KMS-11 (cell line): ENCODE data around the gene KRT75.

Experiments
- H2AFZ ChIP-seq: fragments of 200-600 bp; sonication (generic); 2 replicates; pipeline ENCODE4 v1.6.1; 2016; ENCODE audit warnings: antibody characterized with exemption, mixed run types, low read depth
- H3K27ac ChIP-seq: fragments of 200-600 bp; sonication (generic); 2 replicates; pipeline ENCODE4 v1.6.1; 2016; ENCODE audit warnings: mild to moderate bottlenecking, mixed run types
- H3K27me3 ChIP-seq: fragments of 200-600 bp; sonication (generic); 2 replicates; pipeline ENCODE4 v1.6.1; 2017; ENCODE audit warnings: mild to moderate bottlenecking, low read depth, mixed run types, moderate library complexity; ENCODE audit not compliant: insufficient read depth
- H3K36me3 ChIP-seq: fragments of 200-600 bp; sonication (generic); 2 replicates; pipeline ENCODE4 v1.6.1; 2017; ENCODE audit warnings: mild to moderate bottlenecking, mixed run types; ENCODE audit not compliant: insufficient read depth
- H3K4me1 ChIP-seq: fragments of 200-600 bp; sonication (generic); 2 replicates; pipeline ENCODE4 v1.6.1; 2016; ENCODE audit warnings: mild to moderate bottlenecking, low read depth, mixed run types; ENCODE audit not compliant: poor library complexity, severe bottlenecking
- H3K4me2 ChIP-seq: fragments of 200-600 bp; sonication (generic); 2 replicates; pipeline ENCODE4 v1.7.0; 2016; ENCODE audit warnings: mild to moderate bottlenecking, mixed run types
- H3K4me3 ChIP-seq: fragments of 200-600 bp; sonication (generic); IDR thresholded peaks from 2 replicates; pipeline ENCODE4 v1.6.1; 2017; ENCODE audit warnings: low read depth, low read length, mixed read lengths; ENCODE audit not compliant: insufficient read depth
- H3K79me2 ChIP-seq: fragments of 200-600 bp; sonication (generic); 2 replicates; pipeline ENCODE4 v1.6.1; 2016; ENCODE audit warnings: low read depth, mixed run types; ENCODE audit not compliant: insufficient read depth
- H3K9ac ChIP-seq: fragments of 200-600 bp; sonication (generic); 2 replicates; pipeline ENCODE4 v1.6.1; 2016; ENCODE audit warnings: mild to moderate bottlenecking, mixed run types
- H4K20me1 ChIP-seq: fragments of 200-600 bp; sonication (generic); 2 replicates; pipeline ENCODE4 v1.6.1; 2016; ENCODE audit warnings: mild to moderate bottlenecking, mixed run types; ENCODE audit not compliant: insufficient read depth
- CTCF ChIP-seq: fragments of 200-600 bp; sonication (generic); conservative IDR thresholded peaks from 2 replicates; pipeline ENCODE4 v1.6.1; 2017; ENCODE audit warnings: low read depth, mild to moderate bottlenecking, antibody characterized with exemption, low read length, moderate library complexity, mixed read lengths

KRT75 gene

GRCh38 chr12:52434760-52435530 is 774 bp upstream of the KRT75 start:
- H3K4me2 ChIP-seq, result no peak overlapping the region
- H3K4me1 ChIP-seq, result no peaks in the 10 kb centered on the region
- peaks cover 58% of the 10 kb centered on the region for H3K27me3 ChIP-seq

GRCh38 chr12:52433501-52434080 is 580 bp downstream of the KRT75 start:
- no peak for TF ChIP-seq CTCF
- no peak overlapping the region for H3K4me3 ChIP-seq
- H3K9ac ChIP-seq, result no peak overlapping the region
- no peaks in the 10 kb centered on the region for H3K4me1 ChIP-seq
- no peak overlapping the region for H3K4me2 ChIP-seq
- no peaks in the 10 kb centered on the region for H4K20me1 ChIP-seq
- H3K27me3 ChIP-seq, result peaks cover 63% of the 10 kb centered on the region
- no peak overlapping the region for H2AFZ ChIP-seq
- H3K36me3 ChIP-seq, result no peaks in the 10 kb centered on the region
- no peak overlapping the region for H3K27ac ChIP-seq
- no peaks in the 10 kb centered on the region for H3K79me2 ChIP-seq

More at GRCh38 chr12:52434760-52435530, 774 bp upstream of the KRT75 start:
- no peak overlapping the region for H3K9ac ChIP-seq
- no peak overlapping the region for H3K27ac ChIP-seq
- no peak for TF ChIP-seq CTCF
- no peaks in the 10 kb centered on the region for H3K79me2 ChIP-seq
- no peaks in the 10 kb centered on the region for H4K20me1 ChIP-seq
- no peaks in the 10 kb centered on the region for H3K36me3 ChIP-seq
- H2AFZ ChIP-seq, result no peak overlapping the region
- H3K4me3 ChIP-seq, result no peak overlapping the region

- H2AFZ ChIP-seq, result no peak overlapping the region
- no peaks in the 10 kb centered on the region for H3K36me3 ChIP-seq
- no peaks in the 10 kb centered on the region for H3K4me1 ChIP-seq
- no peaks in the 10 kb centered on the region for H3K79me2 ChIP-seq
- no peak overlapping the region for H3K4me3 ChIP-seq
- H3K27me3 ChIP-seq, result peaks cover 66% of the 10 kb centered on the region
- TF ChIP-seq CTCF, result no peak
- H3K9ac ChIP-seq, result no peak overlapping the region
- no peak overlapping the region for H3K4me2 ChIP-seq
- no peaks in the 10 kb centered on the region for H4K20me1 ChIP-seq
- no peak overlapping the region for H3K27ac ChIP-seq
Observed at GRCh38 chr12:52432559-52433207, 1.5 kb downstream of the KRT75 start.

GRCh38 chr12:52428121-52428520 is 6.0 kb downstream of the KRT75 start:
- no peak for TF ChIP-seq CTCF
- no peaks in the 10 kb centered on the region for H3K36me3 ChIP-seq
- no peaks in the 10 kb centered on the region for H3K4me1 ChIP-seq
- no peak overlapping the region for H3K9ac ChIP-seq
- peaks cover 55% of the 10 kb centered on the region for H3K27me3 ChIP-seq
- no peaks in the 10 kb centered on the region for H3K79me2 ChIP-seq
- no peaks in the 10 kb centered on the region for H4K20me1 ChIP-seq
- no peak overlapping the region for H3K4me2 ChIP-seq
- no peak overlapping the region for H3K27ac ChIP-seq
- no peak overlapping the region for H3K4me3 ChIP-seq
- no peak overlapping the region for H2AFZ ChIP-seq
